Measurements from ENCODE around the gene MZT2A.
"Not testable (repeated sequence)": the region's sequence is repeated elsewhere in the genome, so short reads cannot be mapped to it uniquely, and the experiment has no call there.

The MZT2A gene

GRCh38 chr2:131445896-131446295 lies 46.3 kb downstream of the MZT2A start:
- no peak for DNase-seq

DNA sequence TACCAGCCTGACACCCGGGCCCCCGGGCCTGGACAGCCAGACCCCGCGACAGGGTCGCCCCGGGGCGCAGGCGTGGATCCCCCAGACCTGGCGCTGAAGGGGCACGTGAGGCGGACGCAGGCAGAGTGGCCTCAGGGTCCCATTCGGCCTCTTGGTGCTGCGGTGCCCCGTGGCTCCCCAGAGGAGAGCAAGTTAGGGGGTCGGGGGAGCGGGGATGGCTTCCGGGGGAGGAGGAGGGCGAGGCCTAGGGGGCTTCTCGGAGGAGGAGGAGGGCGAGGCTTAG lies 46.7 kb downstream of the MZT2A start:
- not testable (repeated sequence) for DNase-seq

- not testable (repeated sequence) for DNase-seq
These were observed 47.3 kb downstream of the MZT2A start for GRCh38 chr2:131444736-131445514.

GRCh38 chr2:131440742-131441468 lies 51.3 kb downstream of the MZT2A start:
- DNase-seq, result not testable (repeated sequence)
